ENCODE results near the gene PNKP. TPM values are rescaled to one million over a fixed set of nuclear protein-coding genes. Genes with fewer than 3 reads are reported as not detected.
A peak's percentile ranks its signal among the peaks of the same experiment; 100 is the strongest.

Gene PNKP
- total and polyA plus RNA-seq, 2 experiments from 2014 or later = 74.5 to 98.4 TPM

- H3K9me3 ChIP-seq (ENCODE audit: low read depth) = no peaks in the 10 kb centered on the region
- no peak overlapping the region for H3K4me3 ChIP-seq
- no peak overlapping the region for H3K27ac ChIP-seq
- no peaks in the 10 kb centered on the region for H3K27me3 ChIP-seq
- no peak for DNase-seq (ENCODE audit: low read depth in 1 of 2, low spot score in 1 of 2)
- H3K4me1 ChIP-seq (ENCODE audit: low read depth) = peaks cover 18% of the 10 kb centered on the region
- no peak for TF ChIP-seq CTCF (IDR thresholded peaks at IDR 0.05; ENCODE audit: low read depth, low read length)
- H3K36me3 ChIP-seq = peaks cover 6% of the 10 kb centered on the region
These were observed 24.1 kb downstream of the PNKP start for GRCh38 chr19:49843265-49843664.

- DNase-seq (ENCODE audit: low read depth in 1 of 2, low spot score in 1 of 2) = peak in 1 of 2 donors; percentile 63
- Histone ChIP-seq H3K27me3 (no peaks in the 10 kb centered on the region), H3K9me3 (ENCODE audit: low read depth) (no peaks in the 10 kb centered on the region), H3K4me1 (ENCODE audit: low read depth) (peaks cover 18% of the 10 kb centered on the region), H3K4me3 (no peak overlapping the region), H3K36me3 (peaks cover 6% of the 10 kb centered on the region), H3K27ac (peak overlapping the region; percentile 93)
- TF ChIP-seq CTCF (IDR thresholded peaks at IDR 0.05; ENCODE audit: low read depth, low read length) = no peak
These were observed 26.6 kb downstream of the PNKP start for GRCh38 chr19:49840736-49841249.

- DNase-seq (ENCODE audit: low read depth in 1 of 2, low spot score in 1 of 2) = peak in 1 of 2 donors; percentile 71
- H3K36me3 ChIP-seq = peaks cover 6% of the 10 kb centered on the region
- H3K27ac ChIP-seq = peak overlapping the region; percentile 93
These were observed 27.1 kb downstream of the PNKP start for GRCh38 chr19:49840321-49840720.

GRCh38 chr19:49839713-49840112 lies 27.7 kb downstream of the PNKP start:
- no peak for DNase-seq (ENCODE audit: low read depth in 1 of 2, low spot score in 1 of 2)
- H3K36me3 ChIP-seq = peaks cover 8% of the 10 kb centered on the region
- TF ChIP-seq CTCF (IDR thresholded peaks at IDR 0.05; ENCODE audit: low read depth, low read length) = no peak
- H3K27ac ChIP-seq = peak overlapping the region; percentile 93
- H3K27me3 ChIP-seq = no peaks in the 10 kb centered on the region
- H3K4me3 ChIP-seq = no peak overlapping the region
- no peaks in the 10 kb centered on the region for H3K9me3 ChIP-seq (ENCODE audit: low read depth)
- peaks cover 18% of the 10 kb centered on the region for H3K4me1 ChIP-seq (ENCODE audit: low read depth)

More at GRCh38 chr19:49840321-49840720, 27.1 kb downstream of the PNKP start:
- no peaks in the 10 kb centered on the region for H3K27me3 ChIP-seq
- peaks cover 18% of the 10 kb centered on the region for H3K4me1 ChIP-seq (ENCODE audit: low read depth)
- H3K9me3 ChIP-seq (ENCODE audit: low read depth) = no peaks in the 10 kb centered on the region
- TF ChIP-seq CTCF (IDR thresholded peaks at IDR 0.05; ENCODE audit: low read depth, low read length) = no peak
- H3K4me3 ChIP-seq = no peak overlapping the region

GRCh38 chr19:49838885-49839588 lies 28.3 kb downstream of the PNKP start:
- Histone ChIP-seq H3K4me1 (ENCODE audit: low read depth) (peaks cover 18% of the 10 kb centered on the region), H3K36me3 (peaks cover 10% of the 10 kb centered on the region), H3K9me3 (ENCODE audit: low read depth) (no peaks in the 10 kb centered on the region), H3K27me3 (no peaks in the 10 kb centered on the region), H3K27ac (peak overlapping the region; percentile 93), H3K4me3 (no peak overlapping the region)
- DNase-seq (ENCODE audit: low read depth in 1 of 2, low spot score in 1 of 2) = no peak
- TF ChIP-seq CTCF (IDR thresholded peaks at IDR 0.05; ENCODE audit: low read depth, low read length) = no peak
